HUES48 (cell line): ENCODE results near the gene GTF2H2C.
"Not testable (repeated sequence)": the region's sequence is repeated elsewhere in the genome, so short reads cannot be mapped to it uniquely, and the experiment has no call there.

Source experiments
- H3K27ac ChIP-seq: one replicate; pipeline ENCODE4 v1.7.0; 2013; ENCODE audit warnings: low read depth, low read length, inconsistent platforms
- H3K27me3 ChIP-seq: 2 replicates; pipeline ENCODE4 v1.6.1; 2013; ENCODE audit warnings: mild to moderate bottlenecking, low read length; ENCODE audit not compliant: control insufficient read depth, insufficient read depth
- H3K36me3 ChIP-seq: 2 replicates; pipeline ENCODE4 v1.6.1; 2013; ENCODE audit warnings: low read length; ENCODE audit not compliant: control insufficient read depth, insufficient read depth
- H3K4me1 ChIP-seq: 2 replicates; pipeline ENCODE4 v1.6.1; 2013; ENCODE audit warnings: mild to moderate bottlenecking, low read length; ENCODE audit not compliant: control insufficient read depth, insufficient read depth
- H3K4me3 ChIP-seq: 2 replicates; pipeline ENCODE4 v1.5.1; 2013; ENCODE audit warnings: mild to moderate bottlenecking, low read depth, low read length
- H3K9ac ChIP-seq: 2 replicates; pipeline ENCODE4 v1.6.1; 2013; ENCODE audit warnings: mild to moderate bottlenecking, low read depth, low read length, moderate library complexity
- H3K9me3 ChIP-seq: 2 replicates; pipeline ENCODE4 v1.6.1; 2013; ENCODE audit warnings: low read length; ENCODE audit not compliant: control insufficient read depth, insufficient read depth

The GTF2H2C gene

DNA sequence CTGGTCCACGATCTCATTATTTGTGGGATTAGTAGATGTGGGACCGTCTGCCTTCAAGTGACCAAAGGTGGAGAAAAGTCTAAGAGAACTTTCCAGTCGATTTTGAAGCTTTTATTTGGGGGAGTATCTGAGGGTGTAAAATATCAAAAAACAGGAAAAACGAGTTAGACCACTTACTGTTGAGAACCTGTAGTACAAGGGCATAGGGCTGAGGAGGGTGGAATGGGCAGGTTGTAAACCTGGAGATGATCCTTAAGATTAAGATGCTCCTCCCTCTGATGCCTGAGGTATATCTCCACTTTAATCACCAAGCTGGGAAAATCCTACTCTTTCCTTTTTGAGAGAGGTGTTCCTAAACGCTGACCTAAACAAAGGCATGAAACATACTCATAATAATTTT, 32.0 kb upstream of the GTF2H2C start:
- no peak overlapping the region for H3K4me3 ChIP-seq
- H3K4me1 ChIP-seq: peaks cover 13% of the 10 kb centered on the region

DNA sequence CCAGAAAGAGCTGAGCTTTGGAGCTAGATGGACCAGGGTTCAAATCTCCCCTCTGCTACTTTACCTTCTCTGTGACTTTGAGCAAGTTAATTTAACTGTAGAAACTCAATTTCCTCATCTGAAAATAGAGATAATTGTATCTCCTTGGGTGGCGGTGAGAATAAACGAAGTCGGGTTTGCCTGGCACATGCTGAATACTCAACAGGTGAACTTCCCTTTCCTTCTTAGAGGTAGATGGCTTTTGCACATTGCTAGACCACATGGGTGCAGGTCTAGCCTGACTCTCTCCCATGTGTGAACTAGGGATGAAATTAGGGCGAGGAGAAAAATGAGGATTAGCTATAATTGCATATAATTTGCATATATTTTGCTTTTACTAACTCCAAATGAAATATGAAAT, 31.4 kb upstream of the GTF2H2C start:
- Histone ChIP-seq H3K27ac (no peak overlapping the region), H3K9ac (no peak overlapping the region), H3K4me3 (no peak overlapping the region)

More for the DNA sequence above, 32.0 kb upstream of the GTF2H2C start:
- Histone ChIP-seq H3K27ac (no peak overlapping the region), H3K27me3 (no peaks in the 10 kb centered on the region), H3K9ac (no peak overlapping the region), H3K9me3 (no peaks in the 10 kb centered on the region), H3K36me3 (peaks cover 13% of the 10 kb centered on the region)

DNA sequence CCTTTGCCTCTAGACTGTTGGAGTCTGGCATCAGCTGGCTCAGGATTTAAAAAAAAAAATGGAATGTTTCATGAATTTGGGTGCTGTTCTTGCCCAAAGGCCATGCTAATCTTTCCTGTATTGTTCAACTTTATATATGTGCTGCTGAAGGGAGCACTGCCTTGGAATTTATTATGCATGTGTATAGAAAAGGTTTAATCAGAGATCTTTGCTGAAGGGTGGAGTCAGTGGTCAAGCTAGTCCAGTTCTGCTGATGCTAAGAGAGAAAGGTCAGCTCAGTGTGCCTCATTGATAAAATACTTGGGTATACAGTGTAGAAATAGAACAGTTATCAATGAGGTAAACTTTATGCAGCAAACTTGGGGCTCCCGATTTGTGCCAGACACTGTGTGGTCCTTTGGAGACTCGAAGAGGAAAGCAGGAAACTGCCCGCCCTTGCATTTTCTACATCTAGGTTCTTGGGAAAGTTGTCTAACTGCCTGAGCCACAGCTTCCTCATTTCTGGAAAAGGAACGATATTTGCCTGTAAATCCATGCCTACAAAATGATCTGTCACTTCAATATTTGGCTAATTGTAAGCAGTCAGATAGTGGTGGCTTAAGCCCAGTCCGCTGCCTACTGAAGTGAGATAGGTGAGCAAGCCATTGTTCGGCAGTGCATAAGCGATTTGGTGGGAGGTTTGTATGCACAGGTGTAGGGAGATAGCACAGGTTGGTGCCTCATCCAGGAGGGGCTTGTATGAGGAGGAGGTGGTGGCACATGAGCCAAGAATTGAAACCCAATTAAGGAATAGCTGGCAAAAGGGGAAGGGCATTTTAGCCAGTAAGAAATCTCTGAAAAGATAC, 29.2 kb upstream of the GTF2H2C start:
- H3K27me3 ChIP-seq: no peaks in the 10 kb centered on the region
- H3K4me1 ChIP-seq: peaks cover 13% of the 10 kb centered on the region
- H3K27ac ChIP-seq: peak overlapping the region; percentile 37
- H3K9me3 ChIP-seq: no peaks in the 10 kb centered on the region
- no peak overlapping the region for H3K4me3 ChIP-seq
- no peak overlapping the region for H3K9ac ChIP-seq
- peaks cover 9% of the 10 kb centered on the region for H3K36me3 ChIP-seq

More for the DNA sequence above, 31.4 kb upstream of the GTF2H2C start:
- Histone ChIP-seq H3K4me1 (peaks cover 13% of the 10 kb centered on the region), H3K9me3 (no peaks in the 10 kb centered on the region), H3K36me3 (peaks cover 13% of the 10 kb centered on the region), H3K27me3 (no peaks in the 10 kb centered on the region)

DNA sequence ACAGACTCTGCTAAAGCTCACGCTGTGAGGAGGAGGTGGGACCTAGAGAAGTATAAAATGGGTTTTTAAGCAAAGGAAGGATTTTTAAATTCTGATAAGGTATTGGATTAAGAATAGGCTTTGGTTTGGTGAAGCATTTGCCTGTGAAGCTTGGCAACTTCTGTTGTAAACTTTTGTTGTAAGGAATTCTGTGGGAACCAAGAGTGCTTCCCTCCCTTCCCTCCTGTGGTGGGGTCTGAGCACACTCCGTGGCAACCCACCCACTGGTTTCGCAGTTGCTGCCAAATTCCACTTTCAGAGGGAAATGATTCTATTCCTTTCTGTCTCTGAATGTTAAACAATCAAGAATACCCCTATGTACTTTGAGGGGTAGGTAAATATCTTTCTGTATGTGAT, 28.6 kb upstream of the GTF2H2C start:
- peak overlapping the region; percentile 37 for H3K27ac ChIP-seq
- no peaks in the 10 kb centered on the region for H3K9me3 ChIP-seq
- no peak overlapping the region for H3K4me3 ChIP-seq
- H3K36me3 ChIP-seq: peaks cover 3% of the 10 kb centered on the region
- H3K27me3 ChIP-seq: no peaks in the 10 kb centered on the region
- peaks cover 13% of the 10 kb centered on the region for H3K4me1 ChIP-seq
- H3K9ac ChIP-seq: no peak overlapping the region

DNA sequence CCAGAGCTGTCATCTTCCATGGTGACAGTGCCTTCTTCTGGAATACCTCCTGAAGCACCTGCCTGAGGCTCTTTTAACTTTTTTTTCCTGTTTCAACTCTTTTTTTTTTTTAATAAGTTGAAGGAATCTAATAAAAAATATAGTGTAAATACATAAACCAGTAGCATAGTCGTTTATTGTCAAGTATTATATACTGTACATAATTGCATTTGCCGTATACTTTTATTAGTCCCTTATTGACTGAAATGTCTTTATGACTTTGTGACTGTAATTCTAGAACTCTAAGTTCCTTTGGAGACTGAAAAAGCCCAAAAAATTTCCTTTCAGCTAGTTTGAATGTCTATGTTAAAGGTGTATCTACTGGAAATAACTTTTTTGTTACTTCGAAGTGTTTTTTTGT, 22.1 kb upstream of the GTF2H2C start:
- not testable (repeated sequence) for H3K4me3 ChIP-seq, H3K9ac ChIP-seq

DNA sequence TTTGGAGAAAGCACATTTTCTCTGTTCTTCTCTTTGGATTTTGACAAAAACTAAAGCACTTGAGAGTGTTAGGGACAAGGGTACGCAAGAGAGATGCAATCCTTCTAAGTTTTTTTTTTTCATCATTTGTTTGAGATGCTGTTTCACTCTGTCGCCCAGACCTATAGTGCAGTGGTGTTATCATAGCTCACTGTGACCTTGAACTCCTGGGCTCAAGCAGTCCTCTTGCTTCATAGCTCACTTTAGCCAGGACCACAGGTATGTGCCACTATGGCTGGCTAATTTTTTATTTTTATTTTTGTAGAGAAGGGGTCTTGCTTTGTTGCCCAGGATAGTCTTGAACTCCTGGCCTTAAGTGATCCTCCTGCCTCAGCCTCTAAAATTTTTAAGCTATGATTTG, 21.3 kb upstream of the GTF2H2C start:
- not testable (repeated sequence) for H3K27me3 ChIP-seq

More for the DNA sequence above, 22.1 kb upstream of the GTF2H2C start:
- not testable (repeated sequence) for H3K27ac ChIP-seq, H3K9me3 ChIP-seq, H3K4me1 ChIP-seq, H3K36me3 ChIP-seq, H3K27me3 ChIP-seq

DNA sequence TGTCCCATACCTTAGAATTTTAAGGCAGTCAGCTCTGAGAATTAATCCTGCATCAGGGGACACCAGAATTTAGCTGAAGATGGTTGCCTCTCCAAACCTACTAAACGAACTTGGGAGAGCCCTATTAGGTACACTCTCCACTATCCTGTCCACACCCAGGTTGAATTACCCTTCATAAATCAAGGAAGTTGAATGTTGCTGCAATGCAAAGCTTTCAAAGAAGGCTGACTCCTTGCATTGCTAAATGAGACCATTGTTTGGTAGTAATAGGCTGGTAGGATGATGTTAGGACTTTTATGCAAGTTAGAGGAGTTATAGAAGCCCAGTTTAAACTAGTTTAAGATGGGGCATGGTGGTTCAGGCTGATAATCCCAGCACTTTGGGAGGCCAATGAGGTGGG, 18.6 kb upstream of the GTF2H2C start:
- not testable (repeated sequence) for H3K27ac ChIP-seq, H3K9me3 ChIP-seq, H3K27me3 ChIP-seq, H3K36me3 ChIP-seq, H3K4me1 ChIP-seq, H3K4me3 ChIP-seq, H3K9ac ChIP-seq

More for the DNA sequence above, 21.3 kb upstream of the GTF2H2C start:
- H3K27ac ChIP-seq, H3K9me3 ChIP-seq, H3K36me3 ChIP-seq, H3K4me1 ChIP-seq, H3K9ac ChIP-seq, H3K4me3 ChIP-seq: not testable (repeated sequence)

DNA sequence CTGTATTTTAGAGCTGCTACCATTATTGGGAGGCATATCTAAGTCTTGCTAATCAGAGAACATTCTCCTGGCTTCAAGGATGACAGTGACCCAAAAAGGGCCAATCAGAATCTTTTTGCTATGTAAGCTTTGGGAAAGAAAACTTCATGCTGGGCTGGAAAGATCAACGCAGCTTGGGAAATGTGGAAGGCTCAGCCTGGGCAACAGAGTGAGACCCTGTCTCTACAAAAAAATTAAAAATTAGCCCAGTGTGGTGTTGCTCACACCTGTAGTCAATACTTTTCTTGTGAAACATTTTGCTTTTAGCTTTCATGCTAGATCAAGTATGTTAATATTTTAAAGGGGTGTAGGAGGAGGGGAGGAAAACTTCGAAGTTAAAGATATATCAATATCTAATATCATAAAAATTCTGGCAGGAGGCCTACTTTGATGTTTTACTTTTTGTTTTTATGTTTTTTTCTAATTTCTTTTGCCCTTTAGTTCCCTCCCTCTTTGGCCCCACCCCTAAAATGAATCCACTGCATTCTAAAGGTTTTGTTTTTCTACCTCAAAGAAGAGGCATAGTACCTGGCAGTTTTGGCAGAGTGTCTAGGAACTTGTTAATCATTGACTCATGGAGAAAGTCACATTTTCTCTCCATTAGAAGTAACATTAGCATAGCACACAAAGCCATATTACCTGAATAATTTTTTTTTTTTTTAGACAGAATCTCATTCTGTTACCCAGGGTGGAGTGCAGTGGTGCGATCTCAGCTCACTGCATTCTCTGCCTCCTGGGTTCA, 17.0 kb upstream of the GTF2H2C start:
- not testable (repeated sequence) for H3K4me3 ChIP-seq, H3K9me3 ChIP-seq, H3K9ac ChIP-seq, H3K27ac ChIP-seq, H3K27me3 ChIP-seq, H3K4me1 ChIP-seq, H3K36me3 ChIP-seq

DNA sequence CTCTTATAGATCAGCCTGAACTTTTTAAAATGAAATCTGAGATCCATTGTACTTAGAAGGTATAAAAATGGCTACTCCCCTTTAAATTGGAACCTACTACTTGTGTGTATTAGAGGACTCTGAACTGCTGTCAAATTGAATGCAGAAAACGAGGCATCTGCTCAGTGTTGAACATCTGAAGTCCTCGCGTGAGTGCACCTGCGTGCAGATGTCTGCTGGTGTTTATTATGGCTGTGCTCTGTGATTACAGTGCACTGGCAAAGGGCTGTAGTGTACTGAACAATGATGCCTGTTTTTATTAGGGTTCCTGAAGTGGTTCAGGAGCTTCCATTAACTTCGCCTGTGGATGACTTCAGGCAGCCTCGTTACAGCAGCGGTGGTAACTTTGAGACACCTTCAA, 15.4 kb upstream of the GTF2H2C start:
- not testable (repeated sequence) for H3K36me3 ChIP-seq, H3K27me3 ChIP-seq, H3K4me1 ChIP-seq, H3K9me3 ChIP-seq, H3K27ac ChIP-seq, H3K4me3 ChIP-seq, H3K9ac ChIP-seq

DNA sequence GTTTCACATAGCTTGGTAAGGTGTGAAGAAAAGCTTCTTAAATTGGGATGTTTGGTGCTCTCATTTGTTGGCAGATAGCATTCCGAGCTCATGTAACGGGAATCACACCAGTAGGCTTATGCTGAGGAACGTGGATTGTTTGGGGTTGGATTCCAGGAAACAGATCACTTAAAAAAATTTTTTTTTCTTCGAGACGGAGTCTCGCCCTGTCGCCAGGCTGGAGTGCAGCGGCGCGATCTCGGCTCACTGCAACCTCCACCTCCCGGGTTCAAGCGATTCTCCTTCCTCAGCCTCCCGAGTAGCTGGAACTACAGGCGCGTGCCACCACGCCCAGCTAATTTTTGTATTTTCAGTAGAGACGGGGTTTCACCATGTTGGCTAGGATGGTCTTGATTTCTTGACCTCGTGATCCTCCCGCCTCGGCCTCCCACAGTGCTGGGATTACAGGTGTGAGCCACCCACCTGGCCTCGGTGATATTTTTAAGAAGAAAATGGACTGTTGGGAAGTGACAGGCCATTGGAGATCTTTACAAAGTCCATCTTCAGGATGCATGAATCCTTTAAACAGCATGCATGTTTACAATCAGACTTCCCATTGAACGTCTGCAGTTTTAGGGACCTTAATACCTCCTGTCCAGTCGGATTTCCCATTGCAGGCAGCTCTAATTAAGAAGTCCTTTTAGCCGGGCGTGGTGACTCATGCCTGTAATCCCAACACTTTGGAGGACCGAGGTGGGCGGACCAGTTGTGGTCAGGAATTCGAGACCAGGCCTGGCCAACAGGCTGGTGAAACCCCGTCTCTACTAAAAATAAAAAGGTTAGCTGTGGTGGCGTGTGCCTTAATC, 818 bp downstream of the GTF2H2C start:
- H3K27me3 ChIP-seq, H3K27ac ChIP-seq, H3K4me1 ChIP-seq, H3K9ac ChIP-seq, H3K9me3 ChIP-seq, H3K36me3 ChIP-seq: not testable (repeated sequence)
- H3K4me3 ChIP-seq: peak overlapping the region; percentile 52

DNA sequence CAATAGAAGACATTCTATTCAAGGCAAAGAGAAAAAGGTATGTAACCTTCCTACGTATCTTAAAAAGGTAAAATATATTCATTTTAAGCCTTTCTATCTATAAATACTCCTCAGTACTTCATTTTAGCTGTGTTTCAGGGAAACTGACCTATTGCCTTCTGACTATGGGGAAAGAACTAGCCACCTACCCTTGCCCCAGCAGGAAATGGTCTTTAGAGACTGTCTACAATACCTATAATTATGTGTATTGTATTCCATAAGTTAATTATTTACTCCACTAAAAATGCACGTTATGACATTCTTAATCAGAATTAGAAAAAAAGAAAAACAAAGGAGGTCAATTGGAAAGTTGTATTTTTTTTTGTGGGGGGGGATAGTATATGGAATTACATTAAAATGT, 6.2 kb downstream of the GTF2H2C start:
- H3K9me3 ChIP-seq, H3K4me1 ChIP-seq, H3K27me3 ChIP-seq, H3K9ac ChIP-seq, H3K27ac ChIP-seq, H3K4me3 ChIP-seq, H3K36me3 ChIP-seq: not testable (repeated sequence)
